ENCODE results near the gene NFATC1. TPM values are rescaled to one million over a fixed set of nuclear protein-coding genes. Genes with fewer than 3 reads are reported as not detected.

NFATC1 gene
- total and polyA plus RNA-seq, 9 donors = 7.0 to 17.1 (median 12.6) TPM

DNA sequence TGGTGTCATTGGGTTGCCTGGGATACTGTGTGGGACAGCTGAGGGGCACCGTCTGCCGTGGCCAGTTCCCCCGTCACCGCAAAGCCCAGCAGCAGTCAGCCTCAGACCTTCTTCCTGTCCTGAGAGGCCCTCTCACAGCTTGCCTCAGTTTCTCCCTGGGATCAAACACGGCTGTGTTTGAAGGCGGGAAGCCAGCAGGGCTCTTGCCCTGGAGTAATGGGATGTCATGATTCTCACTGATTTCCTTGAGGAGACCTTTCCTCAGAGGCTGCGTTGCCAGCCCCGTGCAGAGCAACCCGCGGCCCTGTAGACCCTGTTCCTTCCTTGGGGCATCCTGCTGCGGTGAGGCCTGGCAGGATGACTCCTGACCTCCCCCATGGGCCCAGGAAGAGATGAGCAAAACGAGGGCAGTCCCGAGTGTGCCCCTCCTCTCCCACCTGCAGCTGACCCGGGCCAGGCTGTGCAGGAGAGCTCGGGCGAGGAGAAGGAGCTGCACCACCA lies 13.9 kb upstream of the NFATC1 start:
- peaks cover 33% of the 10 kb centered on the region for H3K4me1 ChIP-seq (ENCODE audit: control insufficient read depth, insufficient read depth, low read length)
- H3K4me3 ChIP-seq (ENCODE audit: low read length) = no peak overlapping the region
- WGBS (ENCODE audit: insufficient coverage) = 74% methylated on average over 12 of the region's 16 CpGs
- no peak overlapping the region for H3K27ac ChIP-seq (ENCODE audit: low read length)
- no peaks in the 10 kb centered on the region for H3K9me3 ChIP-seq (replicated peaks; ENCODE audit: control insufficient read depth, low read depth, low read length)
- peaks cover 21% of the 10 kb centered on the region for H3K36me3 ChIP-seq (ENCODE audit: control insufficient read depth, insufficient read depth, low read length)
- no peak for DNase-seq
- H3K27me3 ChIP-seq (ENCODE audit: control insufficient read depth, insufficient read depth, low read length) = peaks cover 6% of the 10 kb centered on the region

- Histone ChIP-seq H3K27me3 (ENCODE audit: control insufficient read depth, insufficient read depth, low read length) (peaks cover 9% of the 10 kb centered on the region), H3K36me3 (ENCODE audit: control insufficient read depth, insufficient read depth, low read length) (peaks cover 14% of the 10 kb centered on the region), H3K4me3 (ENCODE audit: low read length) (no peak overlapping the region), H3K27ac (ENCODE audit: low read length) (no peak overlapping the region), H3K4me1 (ENCODE audit: control insufficient read depth, insufficient read depth, low read length) (peaks cover 33% of the 10 kb centered on the region), H3K9me3 (replicated peaks; ENCODE audit: control insufficient read depth, low read depth, low read length) (no peaks in the 10 kb centered on the region)
- no peak for DNase-seq
- WGBS (ENCODE audit: insufficient coverage) = 76% methylated on average over 25 of the region's 27 CpGs
Observed at GRCh38 chr18:79382681-79383387, 12.9 kb upstream of the NFATC1 start.

- H3K36me3 ChIP-seq (ENCODE audit: control insufficient read depth, insufficient read depth, low read length) = peaks cover 9% of the 10 kb centered on the region
- 80% methylated on average over 18 of the region's 20 CpGs for WGBS (ENCODE audit: insufficient coverage)
- no peak overlapping the region for H3K4me3 ChIP-seq (ENCODE audit: low read length)
- no peak overlapping the region for H3K27ac ChIP-seq (ENCODE audit: low read length)
- H3K4me1 ChIP-seq (ENCODE audit: control insufficient read depth, insufficient read depth, low read length) = peaks cover 30% of the 10 kb centered on the region
- peaks cover 14% of the 10 kb centered on the region for H3K27me3 ChIP-seq (ENCODE audit: control insufficient read depth, insufficient read depth, low read length)
- no peak for DNase-seq
- no peaks in the 10 kb centered on the region for H3K9me3 ChIP-seq (replicated peaks; ENCODE audit: control insufficient read depth, low read depth, low read length)
Observed at GRCh38 chr18:79383388-79384056, 12.2 kb upstream of the NFATC1 start.

GRCh38 chr18:79384151-79384807 lies 11.5 kb upstream of the NFATC1 start:
- Histone ChIP-seq H3K4me3 (ENCODE audit: low read length) (no peak overlapping the region), H3K27me3 (ENCODE audit: control insufficient read depth, insufficient read depth, low read length) (peaks cover 18% of the 10 kb centered on the region), H3K4me1 (ENCODE audit: control insufficient read depth, insufficient read depth, low read length) (peaks cover 22% of the 10 kb centered on the region), H3K9me3 (replicated peaks; ENCODE audit: control insufficient read depth, low read depth, low read length) (no peaks in the 10 kb centered on the region), H3K27ac (ENCODE audit: low read length) (no peak overlapping the region), H3K36me3 (ENCODE audit: control insufficient read depth, insufficient read depth, low read length) (peaks cover 9% of the 10 kb centered on the region)
- DNase-seq = peak; percentile 28
- 37% methylated on average over 11 of the region's 17 CpGs for WGBS (ENCODE audit: insufficient coverage)

DNA sequence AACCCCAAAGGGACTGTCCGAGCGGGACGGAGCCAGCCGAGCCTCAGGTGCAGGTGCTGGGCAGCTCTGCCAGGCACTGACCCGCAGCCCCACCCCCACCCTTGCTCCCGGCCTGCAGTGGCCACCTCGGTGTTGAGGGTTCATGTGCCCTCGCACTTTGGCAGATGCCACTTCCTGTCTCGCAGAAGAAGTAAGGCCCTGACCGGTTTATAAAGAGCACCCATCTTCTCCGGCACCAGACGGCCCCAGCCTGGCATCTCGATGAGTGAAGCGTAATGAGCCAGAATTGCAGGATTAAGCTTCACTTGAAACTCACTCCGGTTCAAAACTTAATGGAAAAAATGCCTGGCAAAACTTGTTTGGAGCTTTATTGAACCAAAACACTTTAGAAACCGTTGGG lies 10.9 kb upstream of the NFATC1 start:
- Histone ChIP-seq H3K36me3 (ENCODE audit: control insufficient read depth, insufficient read depth, low read length) (peaks cover 6% of the 10 kb centered on the region), H3K27ac (ENCODE audit: low read length) (no peak overlapping the region), H3K27me3 (ENCODE audit: control insufficient read depth, insufficient read depth, low read length) (peaks cover 18% of the 10 kb centered on the region), H3K9me3 (replicated peaks; ENCODE audit: control insufficient read depth, low read depth, low read length) (no peaks in the 10 kb centered on the region), H3K4me1 (ENCODE audit: control insufficient read depth, insufficient read depth, low read length) (peaks cover 22% of the 10 kb centered on the region), H3K4me3 (ENCODE audit: low read length) (no peak overlapping the region)
- DNase-seq = peak; percentile 26
- WGBS (ENCODE audit: insufficient coverage) = 68% methylated on average over 12 of the region's 16 CpGs

- no peak overlapping the region for H3K27ac ChIP-seq (ENCODE audit: low read length)
- H3K36me3 ChIP-seq (ENCODE audit: control insufficient read depth, insufficient read depth, low read length) = peaks cover 3% of the 10 kb centered on the region
- WGBS (ENCODE audit: insufficient coverage) = 86% methylated on average over 13 of the region's 17 CpGs
- DNase-seq = no peak
- H3K4me3 ChIP-seq (ENCODE audit: low read length) = no peak overlapping the region
- H3K27me3 ChIP-seq (ENCODE audit: control insufficient read depth, insufficient read depth, low read length) = peaks cover 18% of the 10 kb centered on the region
- H3K4me1 ChIP-seq (ENCODE audit: control insufficient read depth, insufficient read depth, low read length) = peaks cover 22% of the 10 kb centered on the region
- H3K9me3 ChIP-seq (replicated peaks; ENCODE audit: control insufficient read depth, low read depth, low read length) = no peaks in the 10 kb centered on the region
Observed at GRCh38 chr18:79385326-79385707, 10.4 kb upstream of the NFATC1 start.

DNA sequence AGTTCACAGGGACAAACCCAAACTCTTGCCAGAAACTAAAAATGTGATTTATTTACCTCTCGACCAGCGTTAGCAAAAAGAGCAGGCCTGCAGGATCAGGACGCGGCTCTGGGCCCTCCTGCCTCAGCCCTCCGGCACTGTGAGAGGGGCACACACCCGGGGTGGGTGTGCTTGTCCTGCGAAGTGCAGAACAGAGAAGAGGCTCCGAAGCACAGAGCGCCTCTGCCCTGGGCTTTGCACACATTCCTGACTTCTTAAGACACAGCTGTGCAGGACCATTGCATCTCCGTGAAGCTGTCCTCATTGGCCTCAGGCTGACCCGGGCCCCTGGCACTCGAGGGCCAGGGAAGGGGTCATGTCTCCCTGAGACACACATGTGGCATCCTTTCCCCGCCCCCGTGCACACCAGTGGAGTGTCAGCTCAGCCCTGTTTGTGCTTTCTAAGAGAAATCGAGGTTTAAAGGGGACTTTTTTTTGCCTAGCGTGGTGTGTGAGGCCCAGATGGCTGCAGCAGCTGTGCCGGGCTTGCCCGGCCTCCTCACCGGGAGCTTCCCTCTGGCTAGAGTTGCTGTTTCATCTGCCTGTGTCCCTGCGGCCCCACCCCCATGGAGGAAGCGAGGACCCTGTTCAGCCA lies 9.9 kb upstream of the NFATC1 start:
- peak; percentile 20 for DNase-seq
- Histone ChIP-seq H3K9me3 (replicated peaks; ENCODE audit: control insufficient read depth, low read depth, low read length) (no peaks in the 10 kb centered on the region), H3K4me3 (ENCODE audit: low read length) (no peak overlapping the region), H3K4me1 (ENCODE audit: control insufficient read depth, insufficient read depth, low read length) (peaks cover 22% of the 10 kb centered on the region), H3K36me3 (ENCODE audit: control insufficient read depth, insufficient read depth, low read length) (no peaks in the 10 kb centered on the region), H3K27ac (ENCODE audit: low read length) (no peak overlapping the region), H3K27me3 (ENCODE audit: control insufficient read depth, insufficient read depth, low read length) (peaks cover 18% of the 10 kb centered on the region)
- WGBS (ENCODE audit: insufficient coverage) = 26% methylated on average over 21 of the region's 21 CpGs

DNA sequence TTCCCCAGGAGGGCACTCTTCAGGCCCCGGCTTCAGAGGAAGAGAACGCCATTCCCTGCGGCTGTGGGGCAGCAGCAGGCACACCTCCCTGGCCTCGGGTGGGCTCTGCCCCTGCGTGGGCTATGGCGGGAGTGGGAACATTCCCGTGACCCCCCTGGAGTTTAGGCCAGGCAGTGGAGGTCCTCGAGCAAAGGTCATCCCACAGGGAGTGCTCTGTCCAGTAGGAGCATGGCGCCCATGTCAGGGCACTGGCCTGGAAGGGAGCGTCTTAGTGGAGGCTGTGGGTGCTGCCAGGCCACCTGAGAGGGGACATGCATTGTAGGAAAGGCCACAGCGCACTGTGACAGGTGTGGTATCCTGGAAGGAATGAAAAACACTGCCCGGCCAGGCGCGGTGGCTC lies 9.2 kb upstream of the NFATC1 start:
- no peak for DNase-seq
- H3K27me3 ChIP-seq (ENCODE audit: control insufficient read depth, insufficient read depth, low read length) = peaks cover 22% of the 10 kb centered on the region
- WGBS (ENCODE audit: insufficient coverage) = 71% methylated on average over 13 of the region's 14 CpGs
- no peaks in the 10 kb centered on the region for H3K9me3 ChIP-seq (replicated peaks; ENCODE audit: control insufficient read depth, low read depth, low read length)
- H3K36me3 ChIP-seq (ENCODE audit: control insufficient read depth, insufficient read depth, low read length) = no peaks in the 10 kb centered on the region
- H3K27ac ChIP-seq (ENCODE audit: low read length) = no peak overlapping the region
- H3K4me1 ChIP-seq (ENCODE audit: control insufficient read depth, insufficient read depth, low read length) = peaks cover 22% of the 10 kb centered on the region
- no peak overlapping the region for H3K4me3 ChIP-seq (ENCODE audit: low read length)

GRCh38 chr18:79387214-79387613 lies 8.5 kb upstream of the NFATC1 start:
- WGBS (ENCODE audit: insufficient coverage) = 82% methylated on average over 6 of the region's 6 CpGs

GRCh38 chr18:79387615-79388014 lies 8.1 kb upstream of the NFATC1 start:
- H3K9me3 ChIP-seq (replicated peaks; ENCODE audit: control insufficient read depth, low read depth, low read length) = no peaks in the 10 kb centered on the region
- DNase-seq = no peak
- no peak overlapping the region for H3K27ac ChIP-seq (ENCODE audit: low read length)
- peaks cover 28% of the 10 kb centered on the region for H3K4me1 ChIP-seq (ENCODE audit: control insufficient read depth, insufficient read depth, low read length)
- H3K36me3 ChIP-seq (ENCODE audit: control insufficient read depth, insufficient read depth, low read length) = no peaks in the 10 kb centered on the region
- H3K4me3 ChIP-seq (ENCODE audit: low read length) = no peak overlapping the region
- 70% methylated on average over 7 of the region's 11 CpGs for WGBS (ENCODE audit: insufficient coverage)
- peaks cover 28% of the 10 kb centered on the region for H3K27me3 ChIP-seq (ENCODE audit: control insufficient read depth, insufficient read depth, low read length)

More at GRCh38 chr18:79387214-79387613, 8.5 kb upstream of the NFATC1 start:
- Histone ChIP-seq H3K4me1 (ENCODE audit: control insufficient read depth, insufficient read depth, low read length) (peaks cover 24% of the 10 kb centered on the region), H3K27me3 (ENCODE audit: control insufficient read depth, insufficient read depth, low read length) (peaks cover 25% of the 10 kb centered on the region), H3K9me3 (replicated peaks; ENCODE audit: control insufficient read depth, low read depth, low read length) (no peaks in the 10 kb centered on the region), H3K4me3 (ENCODE audit: low read length) (no peak overlapping the region), H3K27ac (ENCODE audit: low read length) (no peak overlapping the region), H3K36me3 (ENCODE audit: control insufficient read depth, insufficient read depth, low read length) (no peaks in the 10 kb centered on the region)
- no peak for DNase-seq

All from muscle of leg (tissue), 11 donors.